Uterus (tissue), 2 donors: ENCODE data around the gene PEX11B.

Source experiments
- POLR2A ChIP-seq, 2 donors: fragments of 450-650 bp; IDR thresholded peaks; one replicate each; pipeline ENCODE4 v1.6.1; 2016; ENCODE audit warnings: antibody characterized with exemption in 2 of 2, mild to moderate bottlenecking in 1 of 2, moderate library complexity in 1 of 2
- TF ChIP-seq, protein P1 (sequence below), 4 experiments: fragments of 200-600 bp in 2 of 4; fragments of 450-650 bp in 2 of 4; sonication (generic) in 2 of 4; IDR thresholded peaks; one replicate each; pipeline ENCODE4 v1.5.1; 2016 to 2019; ENCODE audit warnings: antibody characterized with exemption in 4 of 4, mild to moderate bottlenecking in 2 of 4, moderate library complexity in 1 of 4

DNA sequence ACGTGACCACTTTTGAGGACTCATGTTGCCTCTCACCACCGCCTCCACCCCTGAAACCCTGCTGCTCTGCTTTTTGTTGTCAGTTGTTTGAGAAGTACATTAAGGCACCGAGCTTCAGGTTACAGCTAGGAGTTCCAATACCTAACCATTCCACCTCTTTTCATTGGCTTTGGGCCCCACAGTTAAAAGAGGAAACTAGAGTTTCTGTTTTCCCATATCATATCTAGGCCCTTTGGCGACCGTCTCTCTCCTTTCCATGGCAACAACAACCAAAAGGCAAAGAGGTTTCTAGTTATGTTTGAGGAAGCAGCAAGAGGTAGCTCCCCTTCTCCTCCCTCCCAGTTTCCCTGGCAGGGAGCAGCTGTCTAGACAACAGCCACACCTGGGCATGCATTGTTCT, 38.7 kb downstream of the PEX11B start:
- TF ChIP-seq, protein P1, sequence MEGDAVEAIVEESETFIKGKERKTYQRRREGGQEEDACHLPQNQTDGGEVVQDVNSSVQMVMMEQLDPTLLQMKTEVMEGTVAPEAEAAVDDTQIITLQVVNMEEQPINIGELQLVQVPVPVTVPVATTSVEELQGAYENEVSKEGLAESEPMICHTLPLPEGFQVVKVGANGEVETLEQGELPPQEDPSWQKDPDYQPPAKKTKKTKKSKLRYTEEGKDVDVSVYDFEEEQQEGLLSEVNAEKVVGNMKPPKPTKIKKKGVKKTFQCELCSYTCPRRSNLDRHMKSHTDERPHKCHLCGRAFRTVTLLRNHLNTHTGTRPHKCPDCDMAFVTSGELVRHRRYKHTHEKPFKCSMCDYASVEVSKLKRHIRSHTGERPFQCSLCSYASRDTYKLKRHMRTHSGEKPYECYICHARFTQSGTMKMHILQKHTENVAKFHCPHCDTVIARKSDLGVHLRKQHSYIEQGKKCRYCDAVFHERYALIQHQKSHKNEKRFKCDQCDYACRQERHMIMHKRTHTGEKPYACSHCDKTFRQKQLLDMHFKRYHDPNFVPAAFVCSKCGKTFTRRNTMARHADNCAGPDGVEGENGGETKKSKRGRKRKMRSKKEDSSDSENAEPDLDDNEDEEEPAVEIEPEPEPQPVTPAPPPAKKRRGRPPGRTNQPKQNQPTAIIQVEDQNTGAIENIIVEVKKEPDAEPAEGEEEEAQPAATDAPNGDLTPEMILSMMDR (IDR thresholded peaks at IDR 0.05): no peak
- TF ChIP-seq POLR2A (IDR thresholded peaks at IDR 0.05): no peak
